Tibial artery (tissue), 4 donors: ENCODE measurements around the gene PRMT7.

ENCODE experiments used
- DNase-seq, 2 donors: peaks; one replicate each; pipeline ENCODE4 v3.0.0-alpha.2; 2019
- H3K27ac ChIP-seq, 2 donors: fragments of 200-600 bp; sonication (generic) in 1 of 2; 1 replicate in 1 of 2; 2 replicates in 1 of 2; pipeline ENCODE4 v1.5.1; 2018 to 2019; ENCODE audit warnings: mild to moderate bottlenecking in 1 of 2
- H3K27me3 ChIP-seq, 2 donors: fragments of 200-600 bp; sonication (generic) in 1 of 2; one replicate each; pipeline versions ENCODE4 v1.5.1 to v1.6.0; 2016 to 2019
- H3K36me3 ChIP-seq, 3 donors: fragments of 200-600 bp; sonication (generic) in 2 of 3; one replicate each; pipeline ENCODE4 v1.5.1; 2016 to 2019; ENCODE audit warnings: mild to moderate bottlenecking in 2 of 3
- H3K4me1 ChIP-seq, 4 donors: fragments of 200-600 bp; sonication (generic) in 2 of 4; 1 replicate in 3 of 4; 2 replicates in 1 of 4; pipeline ENCODE4 v1.5.1; 2016 to 2019
- H3K4me3 ChIP-seq, 2 donors: fragments of 200-600 bp; sonication (generic) in 1 of 2; 1 replicate in 1 of 2; 2 replicates in 1 of 2; pipeline ENCODE4 v1.5.1; 2018 to 2019; ENCODE audit warnings: mild to moderate bottlenecking in 2 of 2
- H3K9me3 ChIP-seq, 3 donors: fragments of 200-600 bp; sonication (generic) in 1 of 3; one replicate each; pipeline ENCODE4 v1.5.1; 2016 to 2019
- CTCF ChIP-seq, 2 experiments: fragments of 200-600 bp in 1 of 2; fragments of 450-650 bp in 1 of 2; IDR thresholded peaks; one replicate each; pipeline ENCODE4 v1.5.1; 2017 to 2019; ENCODE audit warnings: antibody characterized with exemption in 2 of 2, mild to moderate bottlenecking in 1 of 2, moderate library complexity in 1 of 2
- intact Hi-C: fragments of 100-400 bp; cut with DNase I; formaldehyde crosslinking; loops from one replicate; pipeline ENCODE4 v1.15.0; 2023; ENCODE audit warnings: low total_unique reads

The PRMT7 gene

GRCh38 chr16:68350813-68351350 lies 40.1 kb downstream of the PRMT7 start:
- H3K27ac ChIP-seq, result no peak overlapping the region
- intact Hi-C loops, result no loop called here
- H3K4me3 ChIP-seq, result no peak overlapping the region
- H3K9me3 ChIP-seq, result no peaks in the 10 kb centered on the region
- H3K4me1 ChIP-seq, result no peaks in the 10 kb centered on the region
- no peaks in the 10 kb centered on the region for H3K27me3 ChIP-seq
- TF ChIP-seq CTCF (IDR thresholded peaks at IDR 0.05), result no peak
- DNase-seq, result no peak
- peaks cover 68 to 100% (median 98%) of the 10 kb centered on the region in 3 donors for H3K36me3 ChIP-seq

- DNase-seq, result no peak
- Histone ChIP-seq H3K36me3 (peaks cover 68 to 100% (median 98%) of the 10 kb centered on the region in 3 donors), H3K9me3 (no peaks in the 10 kb centered on the region), H3K4me3 (no peak overlapping the region), H3K4me1 (no peaks in the 10 kb centered on the region), H3K27ac (no peak overlapping the region), H3K27me3 (no peaks in the 10 kb centered on the region)
- TF ChIP-seq CTCF (IDR thresholded peaks at IDR 0.05), result no peak
- intact Hi-C loops, result no loop called here
These were observed 40.6 kb downstream of the PRMT7 start for GRCh38 chr16:68351463-68351862.

GRCh38 chr16:68351991-68352431 lies 41.2 kb downstream of the PRMT7 start:
- Histone ChIP-seq H3K4me1 (no peaks in the 10 kb centered on the region), H3K36me3 (peaks cover 69 to 100% (median 98%) of the 10 kb centered on the region in 3 donors), H3K27ac (no peak overlapping the region), H3K4me3 (no peak overlapping the region), H3K9me3 (no peaks in the 10 kb centered on the region), H3K27me3 (no peaks in the 10 kb centered on the region)
- intact Hi-C loops, result no loop called here
- DNase-seq, result no peak
- TF ChIP-seq CTCF (IDR thresholded peaks at IDR 0.05), result no peak

GRCh38 chr16:68353366-68353765 lies 42.5 kb downstream of the PRMT7 start:
- no peak for TF ChIP-seq CTCF (IDR thresholded peaks at IDR 0.05)
- no peak for DNase-seq
- Histone ChIP-seq H3K9me3 (no peaks in the 10 kb centered on the region), H3K27ac (no peak overlapping the region), H3K27me3 (no peaks in the 10 kb centered on the region), H3K36me3 (peaks cover 73 to 100% (median 97%) of the 10 kb centered on the region in 3 donors), H3K4me3 (no peak overlapping the region), H3K4me1 (no peaks in the 10 kb centered on the region)
- intact Hi-C loops, result no loop called here

- Histone ChIP-seq H3K36me3 (peaks cover 67 to 100% (median 88%) of the 10 kb centered on the region in 3 donors), H3K4me3 (no peak overlapping the region), H3K9me3 (no peaks in the 10 kb centered on the region), H3K27ac (no peak overlapping the region), H3K27me3 (no peaks in the 10 kb centered on the region), H3K4me1 (no peaks in the 10 kb centered on the region)
- intact Hi-C loops, result no loop called here
- DNase-seq, result no peak
- no peak for TF ChIP-seq CTCF (IDR thresholded peaks at IDR 0.05)
These were observed 44.0 kb downstream of the PRMT7 start for GRCh38 chr16:68354816-68355215.
